Thyroid gland (tissue), 4 donors: ENCODE measurements around the gene PNLDC1. TPM values are rescaled to one million over a fixed set of nuclear protein-coding genes. Genes with fewer than 3 reads are reported as not detected.
A peak's percentile ranks its signal among the peaks of the same experiment; 100 is the strongest.

Experiments used
- DNase-seq, 2 donors: peaks; one replicate each; pipeline ENCODE4 v3.0.0-alpha.2; 2019
- H3K27ac ChIP-seq, 3 donors: fragments of 200-600 bp; sonication (generic); 1 replicate in 2 of 3; 2 replicates in 1 of 3; pipeline ENCODE4 v1.5.1; 2016 to 2019; ENCODE audit warnings: mild to moderate bottlenecking in 1 of 3, moderate library complexity in 1 of 3
- H3K27me3 ChIP-seq: fragments of 200-600 bp; sonication (generic); one replicate; pipeline ENCODE4 v1.5.1; 2019
- H3K36me3 ChIP-seq, 2 donors: fragments of 200-600 bp; sonication (generic); one replicate each; pipeline ENCODE4 v1.5.1; 2016 to 2019
- H3K4me1 ChIP-seq, 2 donors: fragments of 200-600 bp; sonication (generic); one replicate each; pipeline ENCODE4 v1.5.1; 2017 to 2019
- H3K4me3 ChIP-seq, 3 donors: fragments of 200-600 bp; sonication (generic); replicated peaks in 1 of 3; 1 replicate in 2 of 3; 2 replicates in 1 of 3; pipeline ENCODE4 v1.5.1; 2016; ENCODE audit warnings: mild to moderate bottlenecking in 1 of 3
- H3K9me3 ChIP-seq: fragments of 200-600 bp; sonication (generic); one replicate; pipeline ENCODE4 v1.5.1; 2017
- CTCF ChIP-seq, 6 experiments: fragments of 200-600 bp in 3 of 6; fragments of 450-650 bp in 3 of 6; sonication (generic) in 3 of 6; IDR thresholded peaks; one replicate each; pipeline ENCODE4 v1.5.1; 2016 to 2019; ENCODE audit warnings: antibody characterized with exemption in 6 of 6, mild to moderate bottlenecking in 2 of 6, inconsistent platforms in 1 of 6, moderate library complexity in 1 of 6
- POLR2A ChIP-seq, 2 donors: fragments of 450-650 bp; IDR thresholded peaks; one replicate each; pipeline ENCODE4 v1.6.1; 2017; ENCODE audit warnings: antibody characterized with exemption in 2 of 2, mild to moderate bottlenecking in 2 of 2, moderate library complexity in 1 of 2
- WGBS, 2 donors: methylation state at CpG; one replicate each; pipeline ENCODE4 v1.1.5; 2017; 5-methylcytosine and 5-hydroxymethylcytosine counted together
- intact Hi-C: fragments of 100-400 bp; cut with DNase I; formaldehyde crosslinking; loops from one replicate; pipeline ENCODE4 v1.15.1; 2023
- total RNA-seq, 4 donors: library from RNA; depleted of rRNA; stranded (reverse); fragments of >200 nt; gene quantifications; one replicate each; pipeline ENCODE4 v1.2.3, GENCODE V29; 2016

PNLDC1 gene
- total RNA-seq, 4 donors from 2014 or later: 2.0 TPM; not detected in 3

DNA sequence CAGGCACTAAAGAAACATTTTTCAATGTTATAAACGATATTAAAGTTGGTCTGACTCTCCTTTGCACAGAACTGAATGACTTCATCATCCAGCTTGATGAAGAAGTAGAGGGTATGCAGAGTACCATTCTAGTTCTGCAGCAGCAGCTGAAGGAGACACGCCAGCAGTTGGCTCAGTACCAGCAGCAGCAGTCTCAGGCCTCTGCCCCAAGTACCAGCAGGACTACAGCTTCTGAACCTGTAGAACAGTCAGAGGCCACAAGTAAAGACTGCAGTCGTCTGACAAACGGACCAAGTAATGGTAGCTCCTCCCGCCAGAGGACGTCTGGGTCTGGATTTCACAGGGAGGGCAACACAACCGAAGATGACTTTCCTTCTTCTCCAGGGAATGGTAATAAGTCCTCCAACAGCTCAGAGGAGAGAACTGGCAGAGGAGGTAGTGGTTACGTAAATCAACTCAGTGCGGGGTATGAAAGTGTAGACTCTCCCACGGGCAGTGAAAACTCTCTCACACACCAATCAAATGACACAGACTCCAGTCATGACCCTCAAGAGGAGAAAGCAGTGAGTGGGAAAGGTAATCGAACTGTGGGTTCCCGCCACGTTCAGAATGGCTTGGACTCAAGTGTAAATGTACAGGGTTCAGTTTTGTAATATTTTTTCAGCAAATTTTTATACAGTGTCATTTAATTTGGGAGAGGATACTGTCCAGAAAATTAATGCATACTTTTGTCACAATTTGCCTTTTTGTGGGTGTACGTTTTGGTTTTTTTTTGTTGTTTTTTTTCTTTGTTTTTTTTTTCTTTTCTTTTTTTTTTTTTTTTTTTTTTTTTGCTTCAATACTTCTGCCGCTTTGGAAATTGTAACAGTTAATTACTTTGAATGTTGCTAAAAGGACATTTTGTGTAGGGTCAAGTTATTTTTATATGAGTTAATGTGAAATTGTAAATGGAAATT, 44.8 kb upstream of the PNLDC1 start:
- Histone ChIP-seq H3K36me3 (peaks cover 28 to 50% of the 10 kb centered on the region in 2 donors), H3K4me3 (no peak overlapping the region), H3K27me3 (no peaks in the 10 kb centered on the region), H3K9me3 (no peaks in the 10 kb centered on the region), H3K27ac (no peak overlapping the region), H3K4me1 (peaks cover 6% of the 10 kb centered on the region in 2 donors)
- peak in 1 of 2 donors; percentile 16 for DNase-seq
- intact Hi-C loops: no loop called here
- TF ChIP-seq POLR2A (IDR thresholded peaks at IDR 0.05) (no peak), CTCF (IDR thresholded peaks at IDR 0.05) (no peak)
- 76 to 78% methylated on average over 15 of the region's 15 CpGs for whole genome bisulfite sequencing, 2 donors

DNA sequence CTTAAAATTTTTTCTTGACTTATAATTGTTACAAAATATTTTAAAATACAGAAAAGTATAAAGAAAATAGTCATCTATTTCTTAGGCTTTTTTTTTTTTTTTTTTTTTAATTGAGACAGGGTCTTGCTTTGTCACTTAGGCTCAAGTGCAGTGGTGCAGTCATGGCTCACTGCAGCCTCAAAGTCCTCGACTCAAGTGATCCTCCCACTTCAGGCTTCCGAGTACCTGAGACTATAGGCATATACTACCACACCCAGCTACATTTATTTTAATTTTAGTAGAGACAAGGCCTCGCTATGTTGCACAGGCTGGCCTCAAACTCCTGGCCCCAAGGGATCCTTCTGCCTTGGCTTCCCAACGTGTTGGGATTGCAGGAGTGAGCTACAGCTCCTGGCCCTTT, 43.6 kb upstream of the PNLDC1 start:
- 41 to 45% methylated on average over 4 of the region's 4 CpGs for WGBS, 2 donors
- H3K9me3 ChIP-seq: no peaks in the 10 kb centered on the region
- H3K4me1 ChIP-seq: peaks cover 13 to 15% of the 10 kb centered on the region in 2 donors
- H3K27ac ChIP-seq: no peak overlapping the region
- DNase-seq: peak; percentile 35 to 50
- no peak overlapping the region for H3K4me3 ChIP-seq
- peaks cover 23 to 43% of the 10 kb centered on the region in 2 donors for H3K36me3 ChIP-seq
- TF ChIP-seq CTCF (IDR thresholded peaks at IDR 0.05) (no peak), POLR2A (IDR thresholded peaks at IDR 0.05) (no peak)
- intact Hi-C loops: no loop called here
- H3K27me3 ChIP-seq: no peaks in the 10 kb centered on the region

GRCh38 chr6:159758031-159759001, 41.8 kb upstream of the PNLDC1 start:
- H3K27ac ChIP-seq: no peak overlapping the region
- WGBS, 2 donors: 80 to 84% methylated on average over 7 of the region's 7 CpGs
- intact Hi-C loops: no loop called here
- DNase-seq: no peak
- H3K4me3 ChIP-seq: no peak overlapping the region
- no peak for TF ChIP-seq POLR2A (IDR thresholded peaks at IDR 0.05)
- TF ChIP-seq CTCF (IDR thresholded peaks at IDR 0.05): no peak
- no peaks in the 10 kb centered on the region for H3K27me3 ChIP-seq
- H3K9me3 ChIP-seq: no peaks in the 10 kb centered on the region
- H3K36me3 ChIP-seq: peaks cover 11 to 33% of the 10 kb centered on the region in 2 donors
- peaks cover 21 to 22% of the 10 kb centered on the region in 2 donors for H3K4me1 ChIP-seq

DNA sequence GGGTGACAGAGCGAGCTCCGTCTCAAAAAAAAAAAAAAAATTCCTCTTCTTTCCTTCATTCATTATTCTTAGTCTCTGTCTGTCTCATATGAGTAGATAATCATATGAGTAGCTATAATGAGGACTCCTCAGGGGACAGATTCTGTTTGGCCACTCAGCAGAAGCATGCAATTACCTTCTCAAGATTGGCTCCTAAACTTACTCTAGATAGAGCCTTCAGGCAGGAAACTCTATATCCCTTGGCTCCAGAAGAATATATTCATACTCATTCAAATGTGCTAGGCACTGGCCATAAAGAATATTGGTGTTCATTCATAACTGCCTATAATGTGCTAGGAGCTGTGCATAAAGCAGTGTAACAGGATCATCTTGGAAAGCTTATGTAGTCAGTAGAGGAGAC, 40.4 kb upstream of the PNLDC1 start:
- Histone ChIP-seq H3K27ac (no peak overlapping the region), H3K4me1 (peaks cover 21 to 22% of the 10 kb centered on the region in 2 donors), H3K27me3 (no peaks in the 10 kb centered on the region), H3K4me3 (no peak overlapping the region), H3K9me3 (no peaks in the 10 kb centered on the region), H3K36me3 (peaks cover 11 to 20% of the 10 kb centered on the region in 2 donors)
- no peak for DNase-seq
- intact Hi-C loops: loop anchor here (10.0 kb wide), 1 partner anchor 65 kb away; the partner anchor contains the start of gene SOD2
- TF ChIP-seq POLR2A (IDR thresholded peaks at IDR 0.05) (no peak), CTCF (IDR thresholded peaks at IDR 0.05) (no peak)
- WGBS, 2 donors: 74 to 76% methylated on average over 2 of the region's 2 CpGs
